HCT116 (cell line): Measurements from ENCODE around the gene SNAI1. TPM values are rescaled to one million over a fixed set of nuclear protein-coding genes. Genes with fewer than 3 reads are reported as not detected.

ENCODE experiments used
- ATAC-seq: fragments of 200-7000 bp; cut with Tn5 transposase; 2 replicates; pipeline ENCODE4 v1.9.1; 2020; ENCODE audit warnings: mild to moderate bottlenecking, moderate library complexity
- BruUV-seq: library from RNA; stranded (reverse); fragments of 400-500 nt; replicated peaks from 2 replicates; lab custom pipeline; 2021; lab: Mats Ljungman, UMichigan
- CTCF ChIA-PET: fragments of 300-600 bp; sonication (Branson Sonifier 250); formaldehyde crosslinking; loops from one replicate; lab custom pipeline; 2021; ENCODE audit warnings: antibody characterized with exemption; lab: Charles Lee
- POLR2A ChIA-PET: fragments of 300-600, 350-600 bp; sonication (Branson Sonifier 250); formaldehyde crosslinking; loops from one replicate; lab custom pipeline; 2021; ENCODE audit warnings: antibody characterized with exemption; lab: Charles Lee
- RAD21 ChIA-PET, 2 experiments: fragments of 300-600 bp; sonication (Branson Sonifier 250); formaldehyde crosslinking; loops; one replicate each; lab custom pipeline; 2023; ENCODE audit warnings: low total read pairs in 2 of 2; ENCODE audit not compliant: uncharacterized antibody in 2 of 2, unreplicated experiment in 2 of 2, low non-redundant PET in 1 of 2; lab: Charles Lee
- DNase-seq: peaks from one replicate; pipeline ENCODE4 v3.0.0-alpha.2; 2010; ENCODE audit warnings: low read depth, low spot score
- H2AFZ ChIP-seq: fragments of 200-600 bp; shearing (Covaris generic), sonication (generic); 2 replicates; pipeline ENCODE4 v1.6.1; 2017; ENCODE audit warnings: low read depth, mixed run types, mixed read lengths, antibody characterized with exemption, low read length; ENCODE audit not compliant: poor library complexity, severe bottlenecking
- H3K27ac ChIP-seq: 2 replicates; pipeline ENCODE4 v1.5.1; 2012; ENCODE audit warnings: low read depth, low read length
- H3K27me3 ChIP-seq: fragments of 200-600 bp; sonication (generic); 2 replicates; pipeline ENCODE4 v1.6.1; 2016; ENCODE audit warnings: mixed run types, low read length, mixed read lengths; ENCODE audit not compliant: insufficient read depth
- H3K36me3 ChIP-seq, 2 experiments: fragments of 200-500 bp in 1 of 2; fragments of 200-600 bp in 1 of 2; sonication (Bioruptor generic) in 1 of 2; sonication (generic) in 1 of 2; 2 replicates each; pipeline versions ENCODE4 v1.5.1 to v1.6.1; 2014 to 2016; ENCODE audit warnings: low read length in 2 of 2, inconsistent platforms in 1 of 2, mixed read lengths in 1 of 2, mixed run types in 1 of 2; ENCODE audit not compliant: insufficient read depth in 2 of 2, control insufficient read depth in 1 of 2
- H3K4me1 ChIP-seq, 2 experiments: fragments of 200-600 bp in 1 of 2; sonication (generic) in 1 of 2; 2 replicates each; pipeline versions ENCODE4 v1.5.1 to v1.6.1; 2012 to 2017; ENCODE audit warnings: low read length in 2 of 2, inconsistent platforms in 1 of 2, mild to moderate bottlenecking in 1 of 2, mixed read lengths in 1 of 2, mixed run types in 1 of 2, moderate library complexity in 1 of 2; ENCODE audit not compliant: insufficient read depth in 2 of 2, control insufficient read depth in 1 of 2
- H3K4me2 ChIP-seq: fragments of 200-600 bp; sonication (generic); 2 replicates; pipeline ENCODE4 v1.6.1; 2017; ENCODE audit warnings: mixed run types, low read length, mixed read lengths
- H3K4me3 ChIP-seq, 2 experiments: fragments of 200-600 bp in 1 of 2; sonication (generic) in 1 of 2; replicated peaks in 1 of 2; 2 replicates each; pipeline ENCODE4 v1.5.1; 2011 to 2016; ENCODE audit warnings: low read length in 2 of 2, control low read depth in 1 of 2, low read depth in 1 of 2, mild to moderate bottlenecking in 1 of 2, mixed read lengths in 1 of 2, mixed run types in 1 of 2
- H3K79me2 ChIP-seq: fragments of 200-600 bp; sonication (generic); 2 replicates; pipeline ENCODE4 v1.6.1; 2017; ENCODE audit warnings: mild to moderate bottlenecking, mixed run types, low read length, moderate library complexity, mixed read lengths; ENCODE audit not compliant: insufficient read depth
- H3K9ac ChIP-seq: fragments of 200-600 bp; sonication (generic); 2 replicates; pipeline ENCODE4 v1.6.1; 2016; ENCODE audit warnings: low read length, mixed read lengths
- H3K9me2 ChIP-seq: fragments of 200-600 bp; sonication (generic), shearing (Covaris generic); 2 replicates; pipeline ENCODE4 v1.6.1; 2017; ENCODE audit warnings: mixed run types, mild to moderate bottlenecking, moderate library complexity; ENCODE audit not compliant: insufficient read depth
- H3K9me3 ChIP-seq, 2 experiments: fragments of 200-500 bp in 1 of 2; fragments of 200-600 bp in 1 of 2; sonication (Bioruptor generic) in 1 of 2; sonication (generic) in 1 of 2; 2 replicates each; pipeline ENCODE4 v1.6.1; 2014 to 2017; ENCODE audit warnings: low read length in 2 of 2, mixed read lengths in 2 of 2, inconsistent platforms in 1 of 2, low read depth in 1 of 2, mild to moderate bottlenecking in 1 of 2, mixed run types in 1 of 2, moderate library complexity in 1 of 2; ENCODE audit not compliant: control insufficient read depth in 1 of 2, insufficient read depth in 1 of 2
- H4K20me1 ChIP-seq: fragments of 200-600 bp; sonication (generic), shearing (Covaris generic); 2 replicates; pipeline ENCODE4 v1.6.1; 2017; ENCODE audit warnings: mixed run types, mild to moderate bottlenecking, moderate library complexity; ENCODE audit not compliant: insufficient read depth
- ELF1 ChIP-seq: IDR thresholded peaks from 2 replicates; pipeline ENCODE4 v1.6.1; 2012; ENCODE audit warnings: low read depth, borderline replicate concordance
- EZH2 ChIP-seq: fragments of 200-600 bp; sonication (generic); IDR thresholded peaks from 2 replicates; pipeline ENCODE4 v1.6.1; 2017; ENCODE audit warnings: antibody characterized with exemption, mixed run types
- RAD21 ChIP-seq: IDR thresholded peaks from 2 replicates; pipeline ENCODE4 v1.6.1; 2012; ENCODE audit warnings: low read depth, mild to moderate bottlenecking
- SIN3A ChIP-seq: IDR thresholded peaks from 2 replicates; pipeline ENCODE4 v1.6.1; 2012; ENCODE audit warnings: low read depth
- SP1 ChIP-seq: IDR thresholded peaks from 2 replicates; pipeline ENCODE4 v1.6.1; 2012; ENCODE audit warnings: low read depth
- YY1 ChIP-seq: IDR thresholded peaks from 2 replicates; pipeline ENCODE4 v1.6.1; 2011; ENCODE audit warnings: low read length, low read depth, moderate library complexity, mild to moderate bottlenecking; ENCODE audit not compliant: insufficient replicate concordance; ENCODE audit errors: extremely low read depth
- ZFX ChIP-seq: fragments of 450-650 bp; IDR thresholded peaks from 2 replicates; pipeline ENCODE4 v1.6.1; 2017
- intact Hi-C: fragments of 100-400 bp; cut with micrococcal nuclease; formaldehyde crosslinking; loops from 2 replicates; pipeline ENCODE4 v1.10.0; 2022
- total RNA-seq: library from RNA; stranded (reverse); gene quantifications from one replicate; pipeline ENCODE4 v1.2.1, GENCODE V29; 2021; ENCODE audit not compliant: unreplicated experiment
- TF ChIP-seq, protein P1 (sequence below): IDR thresholded peaks from 2 replicates; pipeline ENCODE4 v1.6.1; 2012
- TF ChIP-seq, protein P2 (sequence below): IDR thresholded peaks from 2 replicates; pipeline ENCODE4 v1.6.1; 2011; ENCODE audit warnings: mild to moderate bottlenecking, low read length, moderate library complexity; ENCODE audit not compliant: insufficient replicate concordance; ENCODE audit errors: extremely low read depth

The SNAI1 gene
- total RNA-seq, 1 experiment from 2014 or later: 13.4 TPM

DNA sequence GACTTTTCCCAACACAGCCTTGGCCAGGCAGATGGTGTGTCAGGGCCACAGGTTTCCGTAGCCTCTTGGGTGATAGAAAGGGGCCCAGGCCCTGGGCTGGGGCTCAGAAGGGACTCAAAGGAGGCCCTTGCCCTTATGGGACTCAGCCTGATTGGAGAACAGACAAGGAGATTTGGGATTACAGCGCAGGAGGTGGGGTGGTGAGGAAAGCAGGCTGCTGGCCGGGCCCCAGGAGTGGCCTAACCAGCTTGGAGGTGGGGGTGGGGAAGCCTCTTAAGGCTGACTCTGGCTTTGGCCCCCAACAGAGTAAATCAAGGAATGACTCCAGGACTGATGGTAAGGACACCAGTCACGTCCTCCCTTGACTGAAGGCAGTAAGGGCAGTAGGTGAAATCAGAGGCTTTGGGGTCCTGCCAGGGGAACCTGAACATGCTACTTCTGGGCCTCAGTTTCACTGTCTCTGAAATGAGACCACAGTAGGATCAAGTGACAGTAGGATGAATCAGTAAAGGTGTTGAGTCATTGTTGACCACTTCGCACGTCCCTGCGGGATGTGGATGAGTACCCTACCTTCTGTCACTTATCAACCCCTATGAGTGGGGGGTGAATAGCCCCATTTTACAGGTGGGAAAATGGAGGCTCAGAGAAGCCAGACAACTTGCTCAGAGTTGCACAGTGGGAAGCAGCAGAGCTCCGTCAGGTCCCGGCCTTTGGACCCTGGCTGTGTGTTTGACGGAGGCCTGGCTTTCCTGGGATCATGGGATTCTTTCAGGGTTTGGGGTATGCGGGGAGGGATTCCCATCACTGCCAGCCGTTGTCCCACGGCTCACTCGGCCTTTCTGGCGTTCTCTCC is 4.5 kb downstream of the SNAI1 start:
- Histone ChIP-seq H3K4me2 (peak overlapping the region; percentile 33), H3K4me1 (peaks cover 4 to 61% of the 10 kb centered on the region in 2 experiments), H2AFZ (no peak overlapping the region), H3K27me3 (no peaks in the 10 kb centered on the region), H3K27ac (no peak overlapping the region), H3K9me3 (no peaks in the 10 kb centered on the region), H3K9me2 (no peaks in the 10 kb centered on the region), H3K36me3 (peaks cover 26 to 48% of the 10 kb centered on the region in 2 experiments), H3K79me2 (peaks cover 49% of the 10 kb centered on the region), H4K20me1 (no peaks in the 10 kb centered on the region), H3K4me3 (no peak overlapping the region), H3K9ac (no peak overlapping the region)
- ATAC-seq (no peak), DNase-seq (no peak)
- BruUV-seq: no TSS peak
- intact Hi-C loops: no loop called here
- TF ChIP-seq ZFX (no peak), YY1 (no peak)
- ChIA-PET POLR2A (interaction anchor here (1.0 kb wide), 1 partner anchor 12 kb away, joined by 3 read pairs; no protein-coding TSS in a partner anchor), CTCF (no interaction called here), RAD21 (no interaction called here)

DNA sequence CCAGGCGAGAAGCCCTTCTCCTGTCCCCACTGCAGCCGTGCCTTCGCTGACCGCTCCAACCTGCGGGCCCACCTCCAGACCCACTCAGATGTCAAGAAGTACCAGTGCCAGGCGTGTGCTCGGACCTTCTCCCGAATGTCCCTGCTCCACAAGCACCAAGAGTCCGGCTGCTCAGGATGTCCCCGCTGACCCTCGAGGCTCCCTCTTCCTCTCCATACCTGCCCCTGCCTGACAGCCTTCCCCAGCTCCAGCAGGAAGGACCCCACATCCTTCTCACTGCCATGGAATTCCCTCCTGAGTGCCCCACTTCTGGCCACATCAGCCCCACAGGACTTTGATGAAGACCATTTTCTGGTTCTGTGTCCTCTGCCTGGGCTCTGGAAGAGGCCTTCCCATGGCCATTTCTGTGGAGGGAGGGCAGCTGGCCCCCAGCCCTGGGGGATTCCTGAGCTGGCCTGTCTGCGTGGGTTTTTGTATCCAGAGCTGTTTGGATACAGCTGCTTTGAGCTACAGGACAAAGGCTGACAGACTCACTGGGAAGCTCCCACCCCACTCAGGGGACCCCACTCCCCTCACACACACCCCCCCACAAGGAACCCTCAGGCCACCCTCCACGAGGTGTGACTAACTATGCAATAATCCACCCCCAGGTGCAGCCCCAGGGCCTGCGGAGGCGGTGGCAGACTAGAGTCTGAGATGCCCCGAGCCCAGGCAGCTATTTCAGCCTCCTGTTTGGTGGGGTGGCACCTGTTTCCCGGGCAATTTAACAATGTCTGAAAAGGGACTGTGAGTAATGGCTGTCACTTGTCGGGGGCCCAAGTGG is 5.3 kb downstream of the SNAI1 start:
- H3K4me1 ChIP-seq: peaks cover 2 to 54% of the 10 kb centered on the region in 2 experiments; a peak in 3 of 4 replicates
- POLR2A ChIA-PET: interaction anchor here (1.0 kb wide), 1 partner anchor 11 kb away, joined by 3 read pairs; no protein-coding TSS in a partner anchor

More for the DNA sequence above, 5.3 kb downstream of the SNAI1 start:
- TF ChIP-seq RAD21 (no peak), ELF1 (no peak), EZH2 (no peak), SIN3A (no peak), SP1 (no peak), YY1 (no peak)
- TF ChIP-seq, protein P1, sequence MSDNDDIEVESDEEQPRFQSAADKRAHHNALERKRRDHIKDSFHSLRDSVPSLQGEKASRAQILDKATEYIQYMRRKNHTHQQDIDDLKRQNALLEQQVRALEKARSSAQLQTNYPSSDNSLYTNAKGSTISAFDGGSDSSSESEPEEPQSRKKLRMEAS: no peak
- TF ChIP-seq, protein P2, sequence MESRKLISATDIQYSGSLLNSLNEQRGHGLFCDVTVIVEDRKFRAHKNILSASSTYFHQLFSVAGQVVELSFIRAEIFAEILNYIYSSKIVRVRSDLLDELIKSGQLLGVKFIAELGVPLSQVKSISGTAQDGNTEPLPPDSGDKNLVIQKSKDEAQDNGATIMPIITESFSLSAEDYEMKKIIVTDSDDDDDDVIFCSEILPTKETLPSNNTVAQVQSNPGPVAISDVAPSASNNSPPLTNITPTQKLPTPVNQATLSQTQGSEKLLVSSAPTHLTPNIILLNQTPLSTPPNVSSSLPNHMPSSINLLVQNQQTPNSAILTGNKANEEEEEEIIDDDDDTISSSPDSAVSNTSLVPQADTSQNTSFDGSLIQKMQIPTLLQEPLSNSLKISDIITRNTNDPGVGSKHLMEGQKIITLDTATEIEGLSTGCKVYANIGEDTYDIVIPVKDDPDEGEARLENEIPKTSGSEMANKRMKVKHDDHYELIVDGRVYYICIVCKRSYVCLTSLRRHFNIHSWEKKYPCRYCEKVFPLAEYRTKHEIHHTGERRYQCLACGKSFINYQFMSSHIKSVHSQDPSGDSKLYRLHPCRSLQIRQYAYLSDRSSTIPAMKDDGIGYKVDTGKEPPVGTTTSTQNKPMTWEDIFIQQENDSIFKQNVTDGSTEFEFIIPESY: no peak
- H3K79me2 ChIP-seq: peaks cover 46% of the 10 kb centered on the region
- no peak overlapping the region for H2AFZ ChIP-seq
- ChIA-PET CTCF (interaction anchor here (2.3 kb wide), 1 partner anchor 9 kb away, joined by 9 read pairs; no protein-coding TSS in a partner anchor), RAD21 (no interaction called here)
- ATAC-seq: no peak
- H3K4me2 ChIP-seq: peak overlapping the region; percentile 21; the same call in 1 of the 2 replicates
- H3K27ac ChIP-seq: no peak overlapping the region
- H3K9ac ChIP-seq: peak overlapping the region; percentile 8; the same call in 1 of the 2 replicates
- DNase-seq: no peak
- no peaks in the 10 kb centered on the region for H4K20me1 ChIP-seq
- H3K4me3 ChIP-seq: no peak overlapping the region
- intact Hi-C loops: no loop called here
- BruUV-seq: no TSS peak
- peaks cover 26 to 48% of the 10 kb centered on the region in 2 experiments for H3K36me3 ChIP-seq
- H3K9me2 ChIP-seq: no peaks in the 10 kb centered on the region
- H3K27me3 ChIP-seq: no peaks in the 10 kb centered on the region
- H3K9me3 ChIP-seq: no peaks in the 10 kb centered on the region
